Body of pancreas (tissue), 4 donors: ENCODE measurements around the gene RAD9B.
"Not testable (repeated sequence)": the region's sequence is repeated elsewhere in the genome, so short reads cannot be mapped to it uniquely, and the experiment has no call there.

ENCODE experiments used
- CTCF ChIP-seq, 7 experiments: fragments of 450-650 bp in 4 of 7; fragments of 200-600 bp in 3 of 7; sonication (generic) in 3 of 7; IDR thresholded peaks; one replicate each; pipeline ENCODE4 v1.5.1; 2016 to 2019; ENCODE audit warnings: antibody characterized with exemption in 7 of 7
- POLR2A ChIP-seq, 3 donors: fragments of 450-650 bp; IDR thresholded peaks; one replicate each; pipeline ENCODE4 v1.6.1; 2016; ENCODE audit warnings: antibody characterized with exemption in 3 of 3, mild to moderate bottlenecking in 2 of 3

DNA sequence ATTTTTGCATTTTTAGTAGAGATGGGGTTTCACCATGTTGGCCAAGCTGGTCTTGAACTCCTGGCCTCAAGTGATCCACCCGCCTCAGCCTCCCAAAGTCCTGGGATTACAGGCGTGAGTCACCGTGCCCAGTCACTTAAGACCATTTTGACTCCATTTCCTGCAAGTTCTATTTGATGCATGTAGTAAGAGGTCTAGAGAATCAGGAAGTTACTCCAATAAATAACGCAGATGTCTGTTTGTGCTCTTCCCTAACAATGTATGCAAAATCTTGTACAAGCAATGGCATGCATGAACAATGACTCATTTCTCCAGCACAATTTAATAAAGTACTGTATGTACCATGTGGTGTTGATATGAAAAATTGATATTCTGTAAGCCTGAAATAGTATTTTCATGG is 43.1 kb downstream of the RAD9B start:
- not testable (repeated sequence) for TF ChIP-seq POLR2A, CTCF (IDR thresholded peaks at IDR 0.05)
